Liver (tissue), 9 donors: ENCODE results near the gene AIG1. TPM values are rescaled to one million over a fixed set of nuclear protein-coding genes. Genes with fewer than 3 reads are reported as not detected.

Experiments used
- DNase-seq: peaks from one replicate; pipeline ENCODE4 v3.0.0-alpha.2; 2017; ENCODE audit warnings: low spot score
- H3K27ac ChIP-seq, 2 donors: one replicate each; pipeline ENCODE4 v1.7.0; 2013; ENCODE audit warnings: inconsistent platforms in 2 of 2, low read length in 2 of 2, control low read depth in 1 of 2, low read depth in 1 of 2, mild to moderate bottlenecking in 1 of 2
- H3K27me3 ChIP-seq, 4 donors: one replicate each; pipeline versions ENCODE4 v1.6.1 to v1.7.0; 2013; ENCODE audit warnings: low read length in 3 of 4, inconsistent platforms in 1 of 4, mild to moderate bottlenecking in 1 of 4, moderate library complexity in 1 of 4; ENCODE audit not compliant: control insufficient read depth in 4 of 4, insufficient read depth in 4 of 4
- H3K36me3 ChIP-seq, 4 donors: one replicate each; pipeline versions ENCODE4 v1.6.1 to v1.7.0; 2013; ENCODE audit warnings: low read length in 3 of 4, mild to moderate bottlenecking in 3 of 4, low read depth in 1 of 4, moderate library complexity in 1 of 4; ENCODE audit not compliant: control insufficient read depth in 4 of 4, insufficient read depth in 3 of 4
- H3K4me1 ChIP-seq, 4 donors: one replicate each; pipeline versions ENCODE4 v1.6.1 to v1.7.0; 2013; ENCODE audit warnings: low read length in 3 of 4, mild to moderate bottlenecking in 3 of 4, moderate library complexity in 1 of 4; ENCODE audit not compliant: control insufficient read depth in 4 of 4, insufficient read depth in 4 of 4
- H3K4me3 ChIP-seq, 3 donors: one replicate each; pipeline versions ENCODE4 v1.6.1 to v1.7.0; 2013; ENCODE audit warnings: low read length in 3 of 3, control low read depth in 1 of 3, low read depth in 1 of 3, mild to moderate bottlenecking in 1 of 3
- H3K9ac ChIP-seq, 2 donors: one replicate each; pipeline ENCODE4 v1.7.0; 2013; ENCODE audit warnings: low read length in 2 of 2, mild to moderate bottlenecking in 2 of 2, moderate library complexity in 2 of 2, control low read depth in 1 of 2, low read depth in 1 of 2
- H3K9me3 ChIP-seq, 4 donors: one replicate each; pipeline versions ENCODE4 v1.6.1 to v1.7.0; 2013; ENCODE audit warnings: low read length in 3 of 4; ENCODE audit not compliant: control insufficient read depth in 4 of 4
- ATF3 ChIP-seq: IDR thresholded peaks from 2 replicates; pipeline ENCODE4 v1.6.1; 2016; ENCODE audit warnings: antibody characterized with exemption
- CTCF ChIP-seq: fragments of 150-350 bp; IDR thresholded peaks from 2 replicates; pipeline ENCODE4 v1.5.1; 2017; ENCODE audit warnings: improper control_type of control experiment, low read depth, low read length; ENCODE audit not compliant: missing input control
- EGR1 ChIP-seq, 2 donors: IDR thresholded peaks; 2 replicates each; pipeline ENCODE4 v1.6.1; 2016 to 2018; ENCODE audit warnings: antibody characterized with exemption in 2 of 2, low read depth in 2 of 2
- FOXA1 ChIP-seq: IDR thresholded peaks from 2 replicates; pipeline ENCODE4 v1.6.1; 2016; ENCODE audit warnings: antibody characterized with exemption
- FOXA2 ChIP-seq: IDR thresholded peaks from 2 replicates; pipeline ENCODE4 v1.6.1; 2016; ENCODE audit warnings: antibody characterized with exemption
- GABPA ChIP-seq, 2 donors: IDR thresholded peaks in 1 of 2; conservative IDR thresholded peaks in 1 of 2; 2 replicates each; pipeline ENCODE4 v1.6.1; 2016; ENCODE audit warnings: antibody characterized with exemption in 2 of 2, mild to moderate bottlenecking in 1 of 2, moderate library complexity in 1 of 2
- HNF4A ChIP-seq, 2 donors: conservative IDR thresholded peaks; 2 replicates each; pipeline ENCODE4 v1.6.1; 2016; ENCODE audit warnings: antibody characterized with exemption in 2 of 2, mild to moderate bottlenecking in 2 of 2
- HNF4G ChIP-seq: IDR thresholded peaks from 2 replicates; pipeline ENCODE4 v1.6.1; 2016; ENCODE audit warnings: antibody characterized with exemption
- JUND ChIP-seq, 2 donors: IDR thresholded peaks; 2 replicates each; pipeline ENCODE4 v1.6.1; 2016; ENCODE audit warnings: antibody characterized with exemption in 2 of 2
- MAX ChIP-seq: IDR thresholded peaks from 2 replicates; pipeline ENCODE4 v1.6.1; 2016; ENCODE audit warnings: antibody characterized with exemption
- NR2F2 ChIP-seq: IDR thresholded peaks from 2 replicates; pipeline ENCODE4 v1.6.1; 2016; ENCODE audit warnings: antibody characterized with exemption
- RAD21 ChIP-seq, 2 donors: IDR thresholded peaks; 2 replicates each; pipeline ENCODE4 v1.6.1; 2016; ENCODE audit warnings: antibody characterized with exemption in 2 of 2, mild to moderate bottlenecking in 2 of 2
- REST ChIP-seq: IDR thresholded peaks from 2 replicates; pipeline ENCODE4 v1.6.1; 2016; ENCODE audit warnings: antibody characterized with exemption, mild to moderate bottlenecking
- RXRA ChIP-seq, 2 donors: IDR thresholded peaks; 2 replicates each; pipeline ENCODE4 v1.6.1; 2017 to 2018; ENCODE audit warnings: antibody characterized with exemption in 2 of 2, mild to moderate bottlenecking in 1 of 2
- SP1 ChIP-seq: IDR thresholded peaks from 2 replicates; pipeline ENCODE4 v1.6.1; 2018; ENCODE audit warnings: antibody characterized with exemption, mild to moderate bottlenecking
- TAF1 ChIP-seq: conservative IDR thresholded peaks from 2 replicates; pipeline ENCODE4 v1.6.1; 2016; ENCODE audit warnings: antibody characterized with exemption, mild to moderate bottlenecking
- YY1 ChIP-seq: IDR thresholded peaks from 2 replicates; pipeline ENCODE4 v1.6.1; 2016; ENCODE audit warnings: antibody characterized with exemption, mild to moderate bottlenecking
- ZBTB33 ChIP-seq: IDR thresholded peaks from 2 replicates; pipeline ENCODE4 v1.6.1; 2016; ENCODE audit warnings: antibody characterized with exemption
- WGBS: extraction: QIAGEN DNeasy Blood & Tissue Kit; methylation state at CpG from one replicate; pipeline ENCODE4 v1.1.7; 2013; 5-methylcytosine and 5-hydroxymethylcytosine counted together
- polyA plus RNA-seq, 2 donors: library from polyadenylated mRNA; stranded (reverse) in 1 of 2; unstranded in 1 of 2; fragments of 200-250 nt in 1 of 2; fragments of >200 nt in 1 of 2; fragmentation: Nextera tagmentation in 1 of 2; extraction: Ambion mirVana in 1 of 2; gene quantifications; one replicate each; pipeline versions ENCODE4 v1.2.1 to v1.2.3, GENCODE V29; 2013 to 2015
- total RNA-seq, 2 donors: library from RNA; depleted of rRNA; stranded (reverse); fragments of >200 nt; gene quantifications; one replicate each; pipeline ENCODE4 v1.2.3, GENCODE V29; 2014
- donor health status: healthy.
- donor health status: healthy.
- donor health status: healthy.
- donor health status: healthy.
- donor health status: healthy.

The AIG1 gene
- total and polyA plus RNA-seq, 4 donors: 74.8 to 169 (median 121) TPM

- Histone ChIP-seq H3K36me3 (peaks cover 0 to 20% (median 2%) of the 10 kb centered on the region in 4 donors), H3K9me3 (peaks cover 0 to 4% (median under 1%) of the 10 kb centered on the region in 4 donors), H3K4me1 (peaks cover 0 to 2% (median 0%) of the 10 kb centered on the region in 4 donors), H3K4me3 (no peak overlapping the region), H3K27ac (no peak overlapping the region), H3K27me3 (no peaks in the 10 kb centered on the region), H3K9ac (no peak overlapping the region)
- 92% methylated on average over 12 of the region's 12 CpGs for WGBS
- no peak for DNase-seq
- TF ChIP-seq EGR1 (IDR thresholded peaks at IDR 0.05; ENCODE audit: low read depth in 2 of 2) (no peak), SP1 (no peak), HNF4A (conservative IDR thresholded peaks at IDR 0.05) (no peak), YY1 (no peak), FOXA1 (no peak), REST (no peak), TAF1 (no peak), MAX (no peak), RAD21 (IDR thresholded peaks at IDR 0.05) (no peak), ZBTB33 (no peak), RXRA (IDR thresholded peaks at IDR 0.05) (no peak), NR2F2 (no peak), ATF3 (no peak), HNF4G (no peak), JUND (IDR thresholded peaks at IDR 0.05) (no peak), CTCF (no peak), FOXA2 (no peak), GABPA (IDR thresholded peaks at IDR 0.05 in 1 of 2, conservative IDR thresholded peaks at IDR 0.05 in 1 of 2) (no peak)
Observed at GRCh38 chr6:143125864-143126573, 65.3 kb downstream of the AIG1 start.
